Measurements from ENCODE around the gene NAPG. TPM values are rescaled to one million over a fixed set of nuclear protein-coding genes. Genes with fewer than 3 reads are reported as not detected.

The NAPG gene
- total and polyA plus RNA-seq, 9 of the 15 experiments (the other 6 are each of a cell fraction or from before 2014, with no cell fraction given), result 31.6 to 63.3 (median 50.9) TPM

DNA sequence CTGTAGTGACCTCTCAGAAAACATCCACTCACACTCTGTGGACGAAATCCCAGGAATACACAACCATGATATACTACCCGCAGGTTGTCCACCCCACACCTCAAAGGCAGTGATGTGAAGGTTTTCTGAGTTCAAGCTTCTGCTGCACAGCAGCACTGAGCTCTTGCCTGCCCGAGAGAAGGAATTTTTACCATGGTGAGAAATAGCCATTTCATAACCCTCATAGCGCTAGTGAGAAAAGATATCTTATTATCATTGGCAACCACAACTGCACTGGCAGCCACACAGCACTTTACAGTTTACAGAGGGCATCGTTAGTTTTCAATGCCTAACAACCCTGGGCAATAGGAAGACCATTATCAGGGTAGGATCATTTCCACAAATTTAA is 36.9 kb downstream of the NAPG start:
- Histone ChIP-seq H3K4me2 (ENCODE audit: insufficient read depth, low read length) (no peak overlapping the region), H3K36me3 (ENCODE audit: control insufficient read depth, insufficient read depth, low read length) (no peaks in the 10 kb centered on the region), H2AFZ (ENCODE audit: low read depth, low read length) (no peak overlapping the region), H4K20me1 (replicated peaks; ENCODE audit: control insufficient read depth, insufficient read depth, low read length) (no peaks in the 10 kb centered on the region), H3K79me2 (ENCODE audit: control insufficient read depth, insufficient read depth, low read length) (no peaks in the 10 kb centered on the region), H3K4me3 (no peak overlapping the region), H3K9me1 (ENCODE audit: control insufficient read depth, insufficient read depth, low read length) (no peaks in the 10 kb centered on the region), H3K27ac (ENCODE audit: extremely low read depth, low read depth, low read length) (no peak overlapping the region), H3K9me3 (replicated peaks; ENCODE audit: control insufficient read depth, insufficient read depth, low read depth, low read length) (no peaks in the 10 kb centered on the region), H3K27me3 (ENCODE audit: control insufficient read depth in 2 of 2, insufficient read depth in 2 of 2, low read length in 2 of 2) (no peaks in the 10 kb centered on the region), H3K4me1 (replicated peaks in 1 of 2; ENCODE audit: control insufficient read depth in 2 of 2, insufficient read depth in 2 of 2, low read length in 2 of 2) (peaks cover 18 to 19% of the 10 kb centered on the region in 2 experiments), H3K9ac (ENCODE audit: insufficient read depth in 1 of 2, low read depth in 2 of 2, low read length in 2 of 2) (no peak overlapping the region)
- intact Hi-C loops (cut with micrococcal nuclease) (loop anchor here (10.0 kb wide), 1 partner anchor 222 kb away; no protein-coding TSS in a partner anchor), in situ Hi-C loops (cut with MboI) (loop anchor here (5.0 to 25.0 kb wide), 2 partner anchors 105 to 1000 kb away; no protein-coding TSS in a partner anchor)
- BruUV-seq (replicated peaks), result no TSS peak
- ChIA-PET POLR2A (no interaction called here), CTCF (ENCODE audit: low intra/inter-chr PET ratio) (interaction anchor here (0.6 kb wide), 1 partner anchor 173 kb away, joined by 3 read pairs; no protein-coding TSS in a partner anchor)
- ATAC-seq (no peak), DNase-seq (ENCODE audit: extremely low read depth in 1 of 4, low spot score in 3 of 4) (no peak), FAIRE-seq (no peak)
- TF ChIP-seq SREBF1 (IDR thresholded peaks at IDR 0.05; ENCODE audit: borderline replicate concordance, low read depth, low read length) (no peak), HMGN3 (IDR thresholded peaks at IDR 0.05; ENCODE audit: borderline replicate concordance, extremely low read depth, insufficient read length, low read depth, low read length) (no peak), ZBTB12 (CRISPR knock-in tag; IDR thresholded peaks at IDR 0.05) (no peak), TFAP4 (CRISPR knock-in tag; IDR thresholded peaks at IDR 0.05; ENCODE audit: borderline replicate concordance) (no peak), ETS1 (conservative IDR thresholded peaks at IDR 0.05; ENCODE audit: control insufficient read depth, low read depth, low read length) (no peak), KAT7 (CRISPR knock-in tag; IDR thresholded peaks at IDR 0.05; ENCODE audit: borderline replicate concordance) (no peak), ADNP (tag; IDR thresholded peaks at IDR 0.05) (no peak), L3MBTL2 (IDR thresholded peaks at IDR 0.05) (no peak)
- TF ChIP-seq, protein P1, sequence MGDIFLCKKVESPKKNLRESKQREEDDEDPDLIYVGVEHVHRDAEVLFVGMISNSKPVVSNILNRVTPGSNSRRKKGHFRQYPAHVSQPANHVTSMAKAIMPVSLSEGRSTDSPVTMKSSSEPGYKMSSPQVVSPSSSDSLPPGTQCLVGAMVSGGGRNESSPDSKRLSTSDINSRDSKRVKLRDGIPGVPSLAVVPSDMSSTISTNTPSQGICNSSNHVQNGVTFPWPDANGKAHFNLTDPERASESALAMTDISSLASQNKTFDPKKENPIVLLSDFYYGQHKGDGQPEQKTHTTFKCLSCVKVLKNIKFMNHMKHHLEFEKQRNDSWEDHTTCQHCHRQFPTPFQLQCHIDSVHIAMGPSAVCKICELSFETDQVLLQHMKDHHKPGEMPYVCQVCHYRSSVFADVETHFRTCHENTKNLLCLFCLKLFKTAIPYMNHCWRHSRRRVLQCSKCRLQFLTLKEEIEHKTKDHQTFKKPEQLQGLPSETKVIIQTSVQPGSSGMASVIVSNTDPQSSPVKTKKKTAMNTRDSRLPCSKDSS (IDR thresholded peaks at IDR 0.05; ENCODE audit: low read depth, partially characterized antibody), result no peak
- TF ChIP-seq, protein P2, sequence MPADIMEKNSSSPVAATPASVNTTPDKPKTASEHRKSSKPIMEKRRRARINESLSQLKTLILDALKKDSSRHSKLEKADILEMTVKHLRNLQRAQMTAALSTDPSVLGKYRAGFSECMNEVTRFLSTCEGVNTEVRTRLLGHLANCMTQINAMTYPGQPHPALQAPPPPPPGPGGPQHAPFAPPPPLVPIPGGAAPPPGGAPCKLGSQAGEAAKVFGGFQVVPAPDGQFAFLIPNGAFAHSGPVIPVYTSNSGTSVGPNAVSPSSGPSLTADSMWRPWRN (IDR thresholded peaks at IDR 0.05; ENCODE audit: low read depth), result no peak
- WGBS (ENCODE audit: insufficient coverage, low coverage, missing lambda C conversion rate), result 51% methylated on average over 5 of the region's 5 CpGs
